NCI-H446 (cell line): ENCODE measurements around the gene DCTN3.
A peak's percentile ranks its signal among the peaks of the same experiment; 100 is the strongest.

ENCODE experiments used
- DNase-seq, 2 experiments: peaks; one replicate each; lab custom pipeline; 2025; lab: John Stamatoyannopoulos, UW

The DCTN3 gene

GRCh38 chr9:34573599-34574325, 46.5 kb downstream of the DCTN3 start:
- no peak for DNase-seq

GRCh38 chr9:34572628-34573027, 47.7 kb downstream of the DCTN3 start:
- DNase-seq: no peak

- peak in 1 of 2 experiments; percentile 22 for DNase-seq
Measured at GRCh38 chr9:34572092-34572491, 48.2 kb downstream of the DCTN3 start.

- DNase-seq: peak in 1 of 2 experiments; percentile 42
Measured at GRCh38 chr9:34571481-34571810, 48.8 kb downstream of the DCTN3 start.

GRCh38 chr9:34570809-34571480, 49.4 kb downstream of the DCTN3 start:
- peak in 1 of 2 experiments; percentile 42 for DNase-seq

GRCh38 chr9:34570376-34570775, 49.9 kb downstream of the DCTN3 start:
- peak in 1 of 2 experiments; percentile 58 for DNase-seq

GRCh38 chr9:34568774-34569173, 51.5 kb downstream of the DCTN3 start:
- no peak for DNase-seq

- no peak for DNase-seq
Measured at GRCh38 chr9:34568133-34568532, 52.2 kb downstream of the DCTN3 start.

GRCh38 chr9:34566972-34567371, 53.3 kb downstream of the DCTN3 start:
- DNase-seq: no peak

GRCh38 chr9:34566322-34566721, 54.0 kb downstream of the DCTN3 start:
- no peak for DNase-seq

GRCh38 chr9:34565856-34566255, 54.4 kb downstream of the DCTN3 start:
- no peak for DNase-seq

- DNase-seq: no peak
Measured at GRCh38 chr9:34564617-34565016, 55.7 kb downstream of the DCTN3 start.
